Bronchial epithelial cell (primary cell): ENCODE measurements around the gene TSPAN15. TPM values are rescaled to one million over a fixed set of nuclear protein-coding genes. Genes with fewer than 3 reads are reported as not detected.
"Not testable (repeated sequence)": the region's sequence is repeated elsewhere in the genome, so short reads cannot be mapped to it uniquely, and the experiment has no call there.

Experiments used
- DNase-seq: peaks from one replicate; pipeline ENCODE4 v3.0.0-alpha.2; 2010; ENCODE audit warnings: low read depth
- FAIRE-seq: peaks from 2 replicates; lab custom pipeline; 2011; peaks lifted over from hg19 to GRCh38; lab: Jason Lieb, UNC
- H3K27me3 ChIP-seq: 2 replicates; pipeline ENCODE4 v1.5.1; 2011; ENCODE audit warnings: low read length; ENCODE audit not compliant: control insufficient read depth, insufficient read depth
- H3K36me3 ChIP-seq: 2 replicates; pipeline ENCODE4 v1.5.1; 2011; ENCODE audit warnings: low read length; ENCODE audit not compliant: control insufficient read depth, insufficient read depth
- H3K4me3 ChIP-seq: 2 replicates; pipeline ENCODE4 v1.5.1; 2011; ENCODE audit warnings: mild to moderate bottlenecking, low read depth, low read length, control low read depth
- CTCF ChIP-seq: IDR thresholded peaks from 2 replicates; pipeline ENCODE4 v1.5.1; 2011; ENCODE audit warnings: mild to moderate bottlenecking, moderate library complexity, low read length, control low read depth, inconsistent platforms; ENCODE audit not compliant: insufficient read depth, severe bottlenecking
- total RNA-seq: library from RNA; depleted of rRNA; stranded (reverse); fragments of >200 nt; gene quantifications from 2 replicates; pipeline ENCODE4 v1.2.1, GENCODE V29; 2014

TSPAN15 gene
- total RNA-seq, 1 donor from 2014 or later, result 12.1 TPM

DNA sequence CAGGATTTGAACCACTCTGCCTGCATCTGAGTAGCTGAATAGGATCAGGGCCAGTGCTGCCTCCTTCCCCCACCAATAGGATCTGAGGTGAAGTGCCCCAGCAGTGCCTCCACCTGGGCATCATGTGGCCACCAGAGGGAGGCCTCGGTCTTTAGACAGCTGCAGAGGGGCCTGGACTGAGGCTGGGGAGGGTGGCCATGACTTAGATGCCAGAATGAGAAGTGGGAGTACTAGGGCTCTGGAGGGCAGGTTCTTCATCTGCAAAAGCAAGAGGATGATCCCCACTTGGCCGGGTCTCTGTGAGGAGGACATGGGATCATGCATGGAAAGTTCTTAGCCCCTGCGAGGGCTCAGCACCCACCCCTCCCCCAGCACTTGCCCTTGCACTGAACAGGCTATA is 65.1 kb downstream of the TSPAN15 start:
- FAIRE-seq, result no peak
- no peak overlapping the region for H3K4me3 ChIP-seq
- H3K36me3 ChIP-seq, result no peaks in the 10 kb centered on the region
- DNase-seq, result peak; percentile 27
- TF ChIP-seq CTCF, result peak; percentile 24
- no peaks in the 10 kb centered on the region for H3K27me3 ChIP-seq

- Histone ChIP-seq H3K4me3 (no peak overlapping the region), H3K36me3 (no peaks in the 10 kb centered on the region), H3K27me3 (no peaks in the 10 kb centered on the region)
- no peak for DNase-seq
- no peak for TF ChIP-seq CTCF
- no peak for FAIRE-seq
These were observed 65.5 kb downstream of the TSPAN15 start for GRCh38 chr10:69516796-69517195.

DNA sequence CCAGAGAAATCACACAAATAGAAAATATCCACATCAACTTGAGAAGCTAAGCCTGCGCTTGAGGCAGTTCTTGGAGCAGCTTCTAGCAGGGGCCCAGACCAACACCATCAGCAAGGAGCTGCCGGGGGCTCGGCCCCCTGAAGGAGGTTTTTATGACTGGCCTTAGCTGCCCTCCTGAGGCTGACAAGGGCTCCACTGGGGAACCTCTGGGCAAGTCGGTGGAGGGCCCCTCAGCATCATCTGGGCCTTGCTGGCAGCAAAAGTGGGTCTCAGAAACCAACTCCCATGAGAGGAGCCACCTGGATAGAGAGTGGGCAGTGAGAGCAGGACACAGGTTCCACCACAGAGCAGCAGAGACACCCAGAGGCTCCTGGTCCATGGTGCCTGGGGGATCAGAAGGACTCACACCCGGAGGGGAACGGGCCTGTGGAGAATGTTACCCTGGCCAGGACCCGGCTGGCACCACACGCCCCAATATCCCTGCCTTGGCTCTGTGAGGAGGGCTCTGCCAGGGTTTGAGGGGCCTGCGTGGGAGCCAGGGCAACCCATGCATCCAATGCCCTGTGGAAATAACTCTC is 66.1 kb downstream of the TSPAN15 start:
- DNase-seq (no peak), FAIRE-seq (no peak)
- H3K27me3 ChIP-seq, result no peaks in the 10 kb centered on the region
- no peak for TF ChIP-seq CTCF
- no peaks in the 10 kb centered on the region for H3K36me3 ChIP-seq
- H3K4me3 ChIP-seq, result no peak overlapping the region

GRCh38 chr10:69527961-69528360 is 76.7 kb downstream of the TSPAN15 start:
- TF ChIP-seq CTCF, result no peak
- no peak for DNase-seq
- Histone ChIP-seq H3K36me3 (no peaks in the 10 kb centered on the region), H3K4me3 (no peak overlapping the region), H3K27me3 (no peaks in the 10 kb centered on the region)
- no peak for FAIRE-seq

DNA sequence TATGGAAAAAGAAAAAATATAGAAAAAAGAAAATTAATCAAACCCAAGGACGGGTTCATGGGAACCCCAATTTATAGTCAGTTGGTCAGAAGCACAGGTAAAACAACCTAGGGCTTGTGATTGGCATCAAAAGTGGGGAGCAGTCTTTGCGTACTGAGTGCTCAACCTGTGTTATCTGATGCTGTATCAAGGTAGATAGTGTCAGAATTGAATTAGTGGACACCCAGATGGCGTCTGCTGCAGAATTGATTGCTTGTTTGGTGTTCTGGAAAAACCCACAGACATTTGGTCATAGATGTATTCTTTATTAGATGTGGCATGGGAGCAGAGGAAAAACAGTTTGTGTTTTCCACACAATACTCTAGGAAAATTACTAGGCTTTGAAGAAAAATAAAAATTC is 82.4 kb downstream of the TSPAN15 start:
- no peak overlapping the region for H3K4me3 ChIP-seq
- TF ChIP-seq CTCF, result no peak
- no peaks in the 10 kb centered on the region for H3K27me3 ChIP-seq
- FAIRE-seq (no peak), DNase-seq (no peak)
- no peaks in the 10 kb centered on the region for H3K36me3 ChIP-seq

GRCh38 chr10:69536521-69536920 is 85.3 kb downstream of the TSPAN15 start:
- not testable (repeated sequence) for H3K36me3 ChIP-seq, DNase-seq, H3K4me3 ChIP-seq, FAIRE-seq, H3K27me3 ChIP-seq
